HG03139 (cell line): ENCODE data around the gene NFATC1.

Experiments used
- ATAC-seq: cut with Tn5 transposase; IDR thresholded peaks from one replicate; pipeline ENCODE4 v1.9.1; 2021; ENCODE audit not compliant: unreplicated experiment

The NFATC1 gene

DNA sequence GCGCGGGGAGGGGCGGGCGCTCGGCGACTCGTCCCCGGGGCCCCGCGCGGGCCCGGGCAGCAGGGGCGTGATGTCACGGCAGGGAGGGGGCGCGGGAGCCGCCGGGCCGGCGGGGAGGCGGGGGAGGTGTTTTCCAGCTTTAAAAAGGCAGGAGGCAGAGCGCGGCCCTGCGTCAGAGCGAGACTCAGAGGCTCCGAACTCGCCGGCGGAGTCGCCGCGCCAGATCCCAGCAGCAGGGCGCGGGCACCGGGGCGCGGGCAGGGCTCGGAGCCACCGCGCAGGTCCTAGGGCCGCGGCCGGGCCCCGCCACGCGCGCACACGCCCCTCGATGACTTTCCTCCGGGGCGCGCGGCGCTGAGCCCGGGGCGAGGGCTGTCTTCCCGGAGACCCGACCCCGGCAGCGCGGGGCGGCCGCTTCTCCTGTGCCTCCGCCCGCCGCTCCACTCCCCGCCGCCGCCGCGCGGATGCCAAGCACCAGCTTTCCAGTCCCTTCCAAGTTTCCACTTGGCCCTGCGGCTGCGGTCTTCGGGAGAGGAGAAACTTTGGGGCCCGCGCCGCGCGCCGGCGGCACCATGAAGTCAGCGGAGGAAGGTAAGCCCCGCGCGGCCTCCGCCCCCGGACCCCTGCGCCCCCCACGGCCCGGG lies at the start of gene NFATC1:
TSS of gene NFATC1 (plus strand) at position 170 of the 644 bp plus-strand sequence. CDS start at position 465, 295 bp downstream.
- no peak for ATAC-seq

DNA sequence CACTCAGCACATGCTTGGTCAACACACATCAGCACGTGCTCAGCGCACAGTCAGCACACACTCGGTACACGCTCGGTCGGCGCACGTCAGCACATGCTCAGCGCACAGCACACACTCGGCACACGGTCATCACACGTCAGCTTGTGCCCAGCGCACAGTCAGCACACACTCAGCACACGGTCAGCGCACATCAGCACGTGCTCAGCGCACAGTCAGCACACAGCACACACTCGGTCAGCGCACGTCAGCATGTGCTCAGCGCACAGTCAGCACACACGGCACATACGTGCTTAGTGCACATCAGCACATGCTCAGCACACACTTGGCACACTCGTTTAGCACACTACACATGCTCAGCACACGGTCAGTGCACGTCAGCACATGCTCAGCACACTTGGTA lies 49.7 kb upstream of the NFATC1 start:
- ATAC-seq, result no peak

DNA sequence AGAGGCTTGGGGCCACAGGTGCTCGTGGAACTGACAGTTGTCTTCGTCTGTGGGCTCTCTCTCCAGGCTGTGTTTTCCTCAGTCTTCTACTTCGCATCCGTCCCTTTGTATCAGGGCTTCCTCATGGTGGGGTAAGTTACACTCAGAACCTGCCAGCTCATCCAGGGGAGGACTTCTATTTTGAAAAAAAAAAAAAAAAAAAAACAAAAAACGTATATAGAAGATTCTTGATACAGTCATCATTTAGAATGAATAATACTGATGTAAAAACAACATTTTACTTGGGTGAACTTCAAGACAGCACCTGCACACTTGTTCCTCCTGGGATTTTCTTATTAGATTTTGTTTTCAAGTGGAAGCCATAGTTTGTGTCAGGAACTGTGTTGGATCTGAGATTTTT lies 47.7 kb upstream of the NFATC1 start:
- ATAC-seq, result no peak

DNA sequence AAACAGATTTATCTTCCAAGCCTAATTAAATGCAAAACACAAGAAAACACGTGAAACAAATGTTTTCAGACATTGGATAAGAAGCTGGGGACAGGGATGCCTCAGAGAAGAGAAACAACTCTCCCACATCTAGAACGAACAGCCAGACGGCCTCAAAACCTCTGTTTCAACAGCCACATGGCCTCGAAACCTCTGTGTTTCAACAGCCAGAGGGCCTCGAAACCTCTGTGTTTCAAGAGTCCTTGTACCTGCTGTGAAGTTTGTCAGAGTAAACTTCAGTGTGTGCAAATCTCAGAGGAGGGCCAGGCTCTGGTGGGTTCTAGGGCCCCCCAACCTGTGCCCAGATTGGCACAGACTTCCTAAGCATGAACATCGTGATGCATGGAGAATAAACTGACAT lies 43.3 kb upstream of the NFATC1 start:
- no peak for ATAC-seq

DNA sequence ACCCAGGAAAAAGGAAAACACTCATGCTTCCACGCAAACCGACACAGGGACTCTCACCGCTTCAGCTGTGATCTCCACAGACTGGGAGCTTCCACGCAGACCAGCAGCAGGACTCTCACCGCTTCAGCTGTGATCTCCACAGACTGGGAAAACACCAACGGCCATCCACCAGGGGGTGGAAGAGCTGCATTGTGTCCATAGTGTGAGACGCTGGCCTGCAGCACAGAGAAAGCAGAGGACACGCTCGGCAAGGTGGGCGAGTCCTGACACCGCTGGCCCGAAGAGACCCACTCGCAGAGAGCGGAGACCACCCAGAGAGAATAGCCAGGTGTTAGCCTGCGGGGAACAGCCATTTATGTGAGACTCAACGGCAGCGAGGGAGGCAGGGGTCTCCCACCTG lies 42.5 kb upstream of the NFATC1 start:
- ATAC-seq, result no peak

DNA sequence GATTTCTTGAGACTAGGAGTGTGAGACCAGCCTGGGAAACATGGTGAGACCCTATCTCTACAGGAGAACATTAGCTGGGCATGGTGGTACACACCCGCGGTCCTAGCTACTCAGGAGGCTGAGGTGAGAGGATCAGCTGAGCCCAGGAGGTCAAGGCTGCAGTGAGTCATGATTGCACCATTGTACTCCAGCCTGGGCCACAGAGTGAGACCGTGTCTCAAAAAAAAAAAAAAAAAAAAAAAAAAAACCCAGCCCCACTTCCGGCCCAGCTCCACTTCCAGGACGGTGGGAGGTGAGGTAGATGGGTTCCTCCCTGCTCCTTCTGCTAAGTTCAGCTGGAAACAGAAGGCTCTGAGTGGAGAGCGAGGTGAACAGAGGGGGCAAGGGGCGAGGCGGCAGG lies 41.4 kb upstream of the NFATC1 start:
- no peak for ATAC-seq

DNA sequence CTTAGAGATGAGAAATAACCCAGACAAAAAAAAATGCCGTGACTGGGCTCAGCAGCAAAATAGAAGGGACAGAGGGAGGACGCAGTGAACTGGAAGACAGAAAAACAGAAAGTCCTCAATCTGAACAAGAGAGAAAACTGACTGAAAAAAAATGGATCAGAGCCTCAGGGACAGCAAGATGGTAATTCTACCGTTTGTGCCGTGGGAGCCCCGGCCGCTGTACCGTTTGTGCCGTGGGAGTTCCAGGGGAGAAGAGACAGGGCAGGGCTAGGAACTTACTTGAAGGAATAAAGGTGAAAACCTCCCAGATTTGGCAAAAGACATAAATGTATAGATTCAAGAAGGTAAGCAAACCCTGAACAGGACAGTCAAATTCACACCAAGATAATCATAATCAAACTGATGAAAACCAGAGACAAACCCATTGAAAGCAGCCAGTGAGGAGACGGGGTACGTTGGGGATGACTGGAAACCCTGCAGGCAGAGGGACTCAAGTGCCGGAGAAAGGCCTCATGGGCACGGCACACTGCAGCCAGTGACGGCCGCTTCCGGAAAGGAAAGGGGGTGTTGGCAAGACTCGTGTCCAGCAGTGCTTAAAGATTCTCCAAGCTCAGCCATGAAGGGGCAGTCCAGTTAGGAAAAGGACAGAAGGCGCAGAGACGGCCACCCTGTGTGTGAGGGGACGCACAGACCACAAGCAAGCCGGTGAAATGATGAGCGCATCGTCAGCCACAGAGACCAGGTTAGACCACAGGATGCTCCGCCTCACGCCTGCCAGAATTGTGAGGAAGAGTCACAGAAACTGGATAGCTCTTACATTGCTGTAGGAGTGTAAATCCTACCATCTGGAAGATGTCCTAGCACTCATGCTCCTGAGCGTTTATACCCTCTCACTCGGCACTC lies 40.0 kb upstream of the NFATC1 start:
- peak; percentile 40 for ATAC-seq

DNA sequence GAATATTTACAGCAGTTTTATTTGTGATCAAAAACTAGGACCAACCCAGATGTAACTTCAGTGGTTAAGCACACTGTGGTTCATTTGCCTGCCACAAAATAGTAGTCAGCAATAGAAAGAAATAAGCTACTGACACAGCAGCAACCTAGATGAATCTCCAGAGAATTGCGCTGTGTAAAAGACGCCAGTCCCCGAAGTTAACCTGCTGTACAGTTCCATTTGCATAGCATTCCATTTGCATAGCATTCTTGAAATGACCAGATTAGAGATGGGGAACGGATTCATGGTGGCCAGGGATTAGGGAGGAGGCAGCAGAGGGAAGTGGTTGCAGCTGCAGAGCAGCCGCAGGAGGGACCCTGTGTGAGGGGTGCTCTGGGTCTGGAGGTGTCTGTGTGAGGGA lies 39.3 kb upstream of the NFATC1 start:
- peak; percentile 87 for ATAC-seq

DNA sequence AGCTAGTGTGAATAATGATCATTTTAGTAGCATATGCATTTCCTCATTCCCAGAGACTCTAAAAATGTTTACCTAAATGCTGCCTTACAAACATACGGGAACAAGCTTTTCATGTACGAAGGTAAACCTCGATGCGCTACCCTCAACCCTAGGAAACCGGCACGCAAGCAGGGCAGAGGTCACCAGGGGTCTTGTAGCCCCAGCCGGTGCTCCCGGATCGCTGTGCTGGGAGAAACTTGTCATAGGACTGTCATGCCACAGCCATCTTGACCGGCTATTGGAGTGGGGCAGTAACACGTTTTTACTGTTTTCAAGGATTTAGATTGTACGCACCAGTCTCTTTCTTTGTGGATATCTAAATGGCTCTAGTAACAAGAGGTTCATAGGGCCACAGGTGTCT lies 34.8 kb upstream of the NFATC1 start:
- ATAC-seq, result no peak

DNA sequence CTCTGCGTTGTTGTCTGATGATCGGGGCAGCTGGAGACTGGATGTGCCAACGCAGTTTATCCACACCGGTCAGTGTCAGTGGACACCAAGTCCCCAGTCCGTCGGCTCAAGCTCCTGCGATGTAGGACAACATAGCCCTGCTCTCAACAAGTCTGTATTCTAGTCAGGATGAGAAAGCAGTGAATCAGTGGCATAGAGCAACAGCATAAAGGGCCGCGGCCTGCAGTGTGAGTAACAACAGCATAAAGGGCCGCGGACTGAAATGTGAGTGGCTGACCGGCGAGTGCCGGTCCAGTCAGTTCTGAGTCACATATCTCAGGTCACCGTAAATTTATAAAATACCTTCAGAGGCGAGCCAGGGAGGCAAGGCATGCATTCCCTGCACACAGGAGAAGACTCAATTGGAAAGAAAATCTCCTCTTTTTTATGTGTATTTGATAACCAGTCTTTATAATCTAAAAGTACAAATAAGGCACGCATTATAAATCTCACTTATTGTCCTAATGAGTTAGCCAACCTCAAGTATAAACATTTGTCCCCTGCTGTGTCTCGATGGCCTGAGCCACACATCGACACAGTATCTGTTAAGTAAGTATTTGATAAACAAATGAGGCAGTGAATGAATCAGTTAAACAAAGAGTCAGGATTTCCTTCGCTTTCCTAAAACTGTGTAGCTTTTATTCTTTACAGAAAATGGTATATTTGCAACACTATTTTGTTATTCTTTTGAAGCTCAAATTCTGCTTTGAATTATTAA lies 33.8 kb upstream of the NFATC1 start:
- no peak for ATAC-seq

DNA sequence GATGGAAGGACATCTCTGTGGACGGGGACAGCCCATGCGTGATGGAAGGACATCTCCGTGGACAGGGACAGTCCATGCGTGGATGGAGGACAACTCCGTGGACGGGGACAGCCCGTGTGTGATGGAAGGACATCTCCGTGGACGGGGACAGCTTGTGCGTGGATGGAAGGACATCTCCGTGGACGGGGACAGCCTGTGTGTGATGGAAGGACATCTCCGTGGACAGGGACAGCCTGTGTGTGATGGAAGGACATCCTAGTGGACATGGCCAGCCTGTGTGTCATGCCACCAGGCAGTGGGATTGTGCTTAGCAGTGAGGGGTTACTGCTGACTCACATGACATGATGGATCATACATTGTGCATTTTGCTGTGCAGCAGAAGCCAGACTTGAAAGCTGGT lies 30.0 kb upstream of the NFATC1 start:
- ATAC-seq, result no peak

DNA sequence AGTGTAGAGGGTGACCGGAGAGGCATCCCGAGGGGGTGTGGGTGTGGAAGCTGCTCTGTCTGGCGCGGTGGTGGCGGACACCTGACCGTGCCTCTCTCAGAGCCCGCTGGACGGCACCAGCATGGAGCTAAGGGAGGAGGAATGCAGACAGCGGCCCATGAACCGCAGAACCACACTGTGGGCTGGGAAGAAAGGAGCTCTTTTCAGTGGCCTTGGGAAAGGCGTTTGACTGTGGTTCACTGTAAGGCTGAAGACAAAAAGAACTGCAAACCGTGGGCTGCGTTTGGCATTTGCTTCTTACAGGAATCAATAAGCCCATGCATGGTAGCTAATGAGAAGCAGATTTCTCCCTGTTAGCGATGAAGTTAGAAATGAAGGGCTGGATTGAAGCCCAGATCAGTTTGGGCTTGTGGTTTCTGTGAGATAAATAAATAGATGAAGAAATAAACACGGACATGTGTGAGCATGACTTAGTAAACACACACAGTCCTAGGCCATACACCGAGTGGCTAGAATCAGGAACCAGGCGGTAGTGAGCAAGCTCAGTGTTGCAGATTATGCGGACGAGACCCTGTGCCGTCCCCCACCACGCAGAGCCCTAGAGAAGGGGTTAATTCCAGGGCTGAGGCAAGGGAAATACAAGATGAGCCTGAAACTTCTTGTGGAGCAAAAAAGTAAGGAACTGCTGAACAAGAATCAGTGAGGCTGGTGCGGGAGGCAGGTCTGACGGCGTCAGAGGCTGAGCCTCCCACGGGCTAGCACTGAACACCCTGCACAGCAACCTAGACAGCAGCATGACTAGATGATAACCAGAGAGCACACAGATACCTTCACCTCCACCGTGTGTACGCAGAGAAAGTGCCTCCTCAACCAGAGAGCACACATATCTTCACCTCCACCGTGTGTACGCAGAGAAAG lies 29.3 kb upstream of the NFATC1 start:
- no peak for ATAC-seq

DNA sequence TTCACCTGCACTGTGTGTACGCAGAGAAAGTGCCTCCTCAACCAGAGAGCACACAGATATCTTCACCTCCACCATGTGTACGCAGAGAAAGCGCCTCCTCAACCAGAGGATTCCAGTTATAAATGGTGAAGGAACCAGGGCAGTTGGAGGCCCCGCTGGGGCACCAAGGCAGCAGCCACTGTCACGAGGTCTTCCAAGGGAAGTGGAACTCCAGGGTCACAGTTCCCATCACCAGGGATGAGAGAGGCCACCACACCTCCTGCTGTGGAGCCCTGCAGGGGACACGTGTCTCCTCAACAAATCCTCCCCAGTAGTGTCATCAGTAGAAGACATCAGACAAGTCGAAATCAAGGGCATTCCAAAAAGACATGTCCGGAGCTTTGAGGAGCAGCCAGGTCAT lies 28.2 kb upstream of the NFATC1 start:
- ATAC-seq, result no peak

DNA sequence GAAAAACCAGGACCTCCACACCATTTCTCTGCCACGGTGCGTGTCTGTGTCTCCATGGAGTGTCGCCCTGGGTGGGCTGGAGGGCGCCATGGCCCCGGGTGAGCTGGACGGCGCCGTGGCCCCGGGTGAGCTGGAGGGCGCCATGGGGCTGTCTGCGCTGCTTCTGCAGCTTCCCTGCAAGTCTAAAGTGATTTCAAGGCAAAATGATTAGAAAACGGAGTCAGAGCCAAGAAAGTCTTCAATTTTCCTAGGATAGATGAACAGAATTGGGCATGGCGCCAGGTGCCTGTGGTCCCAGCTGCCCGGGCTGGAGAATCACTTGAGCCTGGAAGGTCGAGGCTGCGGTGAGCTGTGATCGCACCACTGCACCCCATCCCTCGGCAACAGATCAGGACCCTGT lies 27.7 kb upstream of the NFATC1 start:
- no peak for ATAC-seq

DNA sequence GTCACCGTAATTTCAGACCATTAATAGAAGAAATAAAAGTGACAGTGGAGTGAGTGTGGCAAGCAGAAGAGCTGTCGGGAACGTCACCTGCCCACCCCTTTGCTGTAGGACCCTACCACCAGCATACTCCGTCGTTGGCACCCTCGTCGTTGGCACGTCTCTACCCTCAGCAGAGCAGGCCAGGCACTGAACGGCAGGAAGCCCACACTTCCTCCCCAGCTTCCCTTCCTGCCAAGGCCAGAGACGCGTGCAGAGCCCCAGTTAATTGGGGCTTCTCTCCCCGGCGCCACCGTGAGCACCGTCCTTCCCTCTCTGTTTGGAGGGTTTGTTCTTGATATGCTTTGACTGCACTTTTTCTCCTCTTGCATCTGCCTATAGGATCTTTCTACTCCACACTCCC lies 27.0 kb upstream of the NFATC1 start:
- ATAC-seq, result no peak

DNA sequence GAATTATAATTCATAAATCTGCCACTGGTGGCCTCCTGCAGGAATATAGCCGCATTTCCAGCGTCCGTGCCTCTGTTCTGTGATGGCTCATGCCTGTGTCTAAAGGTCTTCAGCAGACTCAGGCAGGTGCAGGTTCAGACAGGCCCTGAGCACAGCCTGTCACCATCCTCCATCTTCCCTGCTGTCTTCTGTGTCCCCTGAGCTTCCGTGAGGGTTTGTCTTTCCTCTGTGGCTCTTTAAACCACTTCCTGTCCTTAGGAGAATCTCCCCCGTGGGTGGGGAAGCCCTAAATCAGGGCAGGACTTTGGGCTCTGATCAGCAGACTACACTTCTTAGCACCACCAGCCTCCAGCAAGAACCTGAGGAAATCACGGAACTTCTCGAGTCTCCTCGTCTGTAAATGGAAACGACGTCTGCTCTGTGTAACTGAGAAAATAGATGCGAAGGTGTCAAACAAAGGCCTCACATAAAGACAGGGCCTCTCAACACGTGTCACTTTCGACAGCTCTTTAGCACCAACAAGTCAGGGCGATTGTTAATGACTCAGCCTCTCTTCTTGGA lies 24.1 kb upstream of the NFATC1 start:
- ATAC-seq, result no peak

DNA sequence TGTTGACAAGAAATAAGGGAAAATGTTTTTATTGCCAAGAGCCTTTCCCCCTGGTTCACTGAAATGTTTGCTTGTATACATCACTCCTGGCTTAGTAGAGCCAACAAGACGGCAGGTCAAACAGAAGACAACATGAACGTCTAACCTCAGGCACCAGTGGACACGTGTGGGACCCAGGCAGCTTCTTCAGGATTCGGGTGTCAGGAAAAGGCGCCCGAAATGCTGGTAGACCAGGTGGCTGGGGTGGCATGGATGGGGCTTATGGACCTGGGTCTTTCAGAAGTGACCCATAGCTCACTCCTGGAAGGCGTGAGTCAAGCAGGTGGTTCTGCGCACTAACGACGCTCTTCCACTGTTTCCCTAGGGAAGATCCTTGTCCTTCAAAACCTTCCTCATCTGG lies 23.3 kb upstream of the NFATC1 start:
- ATAC-seq, result no peak

DNA sequence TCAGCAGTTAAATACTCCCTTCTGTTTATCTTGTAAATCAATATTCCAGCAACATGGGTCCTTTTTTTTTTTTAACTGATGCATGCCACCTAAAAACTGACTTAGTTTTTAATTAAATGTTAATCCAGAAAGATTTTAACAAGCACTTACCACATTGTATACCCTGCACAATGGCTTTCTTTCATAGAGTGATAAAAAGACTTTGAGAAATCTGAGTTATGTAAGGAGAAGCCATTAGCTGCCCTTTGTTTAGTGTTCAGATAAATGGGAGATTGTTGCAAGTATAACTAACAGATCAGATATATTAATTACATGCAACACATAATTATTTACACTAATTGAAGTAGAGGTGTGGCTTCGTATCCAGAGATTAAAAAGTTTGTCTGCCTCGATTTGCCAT lies 22.7 kb upstream of the NFATC1 start:
- ATAC-seq, result no peak

DNA sequence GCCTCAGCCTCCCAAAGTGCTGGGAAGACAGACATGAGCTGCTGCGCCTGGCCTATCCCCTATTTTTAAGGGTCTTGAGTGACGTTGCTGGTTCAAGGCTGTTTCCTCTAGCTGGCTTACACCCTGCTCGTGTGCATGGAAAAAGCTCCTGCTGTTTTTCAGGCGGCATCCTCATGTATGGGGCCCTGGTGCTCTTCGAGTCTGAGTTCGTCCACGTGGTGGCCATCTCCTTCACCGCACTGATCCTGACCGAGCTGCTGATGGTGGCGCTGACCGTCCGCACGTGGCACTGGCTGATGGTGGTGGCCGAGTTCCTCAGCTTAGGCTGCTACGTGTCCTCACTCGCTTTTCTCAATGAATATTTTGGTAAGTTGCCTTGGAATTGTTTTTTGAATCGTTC lies 22.0 kb upstream of the NFATC1 start:
- ATAC-seq, result no peak

DNA sequence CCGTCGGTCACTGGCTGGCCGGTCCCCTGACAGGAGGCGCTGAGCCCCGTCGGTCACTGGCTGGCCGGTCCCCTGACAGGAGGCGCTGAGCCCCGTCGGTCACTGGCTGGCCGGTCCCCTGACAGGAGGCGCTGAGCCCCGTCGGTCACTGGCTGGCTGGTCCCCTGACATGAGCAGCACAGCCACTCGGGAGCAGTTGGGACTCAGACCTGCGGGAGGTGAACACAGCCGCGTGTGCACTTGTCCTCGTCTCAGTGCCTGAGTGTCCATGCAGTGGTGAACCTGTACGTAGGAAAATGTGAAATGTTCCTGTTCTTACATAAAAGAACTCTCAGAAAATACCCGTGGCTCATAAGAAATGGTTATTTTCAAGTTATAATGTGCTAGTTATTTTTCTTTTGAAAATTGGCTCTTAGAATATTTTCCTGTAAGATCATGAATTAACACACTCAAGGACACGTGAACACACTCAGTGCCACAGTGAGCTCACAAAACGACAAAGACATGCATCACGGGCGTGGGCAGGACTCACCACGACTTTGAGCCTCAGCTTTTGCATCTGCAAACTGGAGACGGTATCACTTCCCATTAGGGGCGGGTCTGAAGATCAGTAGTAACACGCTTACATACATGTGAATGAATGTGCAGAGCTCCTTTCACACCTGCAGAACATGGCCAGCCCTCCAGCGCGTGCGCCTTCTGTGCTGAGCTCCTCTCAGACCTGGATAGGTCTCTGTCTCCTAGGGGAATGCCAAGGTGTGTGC lies 21.1 kb upstream of the NFATC1 start:
- peak; percentile 84 for ATAC-seq
